ENCODE results near the gene DNM3.

The DNM3 gene

GRCh38 chr1:172405912-172406311 lies 564.6 kb downstream of the DNM3 start:
- H2AFZ ChIP-seq (ENCODE audit: low read length) = no peak overlapping the region
- no peak overlapping the region for H3K4me2 ChIP-seq (ENCODE audit: low read length)
- H3K36me3 ChIP-seq (ENCODE audit: insufficient read depth, low read length) = no peaks in the 10 kb centered on the region
- no peak overlapping the region for H3K27ac ChIP-seq (ENCODE audit: low read depth, low read length, poor library complexity, severe bottlenecking)
- no peaks in the 10 kb centered on the region for H3K9me3 ChIP-seq (ENCODE audit: low read length)
- H3K9ac ChIP-seq (ENCODE audit: low read length) = no peak overlapping the region
- H3K9me2 ChIP-seq (ENCODE audit: low read depth, low read length) = no peaks in the 10 kb centered on the region
- H3K4me3 ChIP-seq (ENCODE audit: low read depth, low read length, poor library complexity, severe bottlenecking) = no peak overlapping the region
- H3F3A ChIP-seq (ENCODE audit: insufficient read depth, low read length) = no peaks in the 10 kb centered on the region
- TF ChIP-seq EZH2 (IDR thresholded peaks at IDR 0.05; ENCODE audit: borderline replicate concordance, low read length) (no peak), CTCF (IDR thresholded peaks at IDR 0.05; ENCODE audit: low read length) (no peak)
- no peaks in the 10 kb centered on the region for H3K79me2 ChIP-seq (ENCODE audit: insufficient read depth, low read length)
- no peaks in the 10 kb centered on the region for H3K4me1 ChIP-seq (ENCODE audit: insufficient read depth, low read length, severe bottlenecking)
- no peaks in the 10 kb centered on the region for H4K20me1 ChIP-seq (ENCODE audit: insufficient read depth, low read length)
- H3K27me3 ChIP-seq (ENCODE audit: insufficient read depth, low read length) = no peaks in the 10 kb centered on the region

- H3K36me3 ChIP-seq (ENCODE audit: insufficient read depth, low read length) = no peaks in the 10 kb centered on the region
- H2AFZ ChIP-seq (ENCODE audit: low read length) = no peak overlapping the region
- TF ChIP-seq EZH2 (IDR thresholded peaks at IDR 0.05; ENCODE audit: borderline replicate concordance, low read length) (no peak), CTCF (IDR thresholded peaks at IDR 0.05; ENCODE audit: low read length) (no peak)
- no peaks in the 10 kb centered on the region for H3K79me2 ChIP-seq (ENCODE audit: insufficient read depth, low read length)
- H3K9ac ChIP-seq (ENCODE audit: low read length) = no peak overlapping the region
- H3K9me2 ChIP-seq (ENCODE audit: low read depth, low read length) = no peaks in the 10 kb centered on the region
- no peak overlapping the region for H3K4me2 ChIP-seq (ENCODE audit: low read length)
- no peaks in the 10 kb centered on the region for H3F3A ChIP-seq (ENCODE audit: insufficient read depth, low read length)
- H3K27ac ChIP-seq (ENCODE audit: low read depth, low read length, poor library complexity, severe bottlenecking) = no peak overlapping the region
- H3K4me1 ChIP-seq (ENCODE audit: insufficient read depth, low read length, severe bottlenecking) = no peaks in the 10 kb centered on the region
- no peaks in the 10 kb centered on the region for H3K9me3 ChIP-seq (ENCODE audit: low read length)
- no peaks in the 10 kb centered on the region for H4K20me1 ChIP-seq (ENCODE audit: insufficient read depth, low read length)
- H3K27me3 ChIP-seq (ENCODE audit: insufficient read depth, low read length) = no peaks in the 10 kb centered on the region
- no peak overlapping the region for H3K4me3 ChIP-seq (ENCODE audit: low read depth, low read length, poor library complexity, severe bottlenecking)
These were observed 565.7 kb downstream of the DNM3 start for GRCh38 chr1:172406968-172407367.

- no peaks in the 10 kb centered on the region for H3K79me2 ChIP-seq (ENCODE audit: insufficient read depth, low read length)
- H3F3A ChIP-seq (ENCODE audit: insufficient read depth, low read length) = no peaks in the 10 kb centered on the region
- H2AFZ ChIP-seq (ENCODE audit: low read length) = no peak overlapping the region
- H3K9ac ChIP-seq (ENCODE audit: low read length) = no peak overlapping the region
- no peaks in the 10 kb centered on the region for H4K20me1 ChIP-seq (ENCODE audit: insufficient read depth, low read length)
- H3K9me3 ChIP-seq (ENCODE audit: low read length) = no peaks in the 10 kb centered on the region
- H3K4me2 ChIP-seq (ENCODE audit: low read length) = no peak overlapping the region
- H3K4me3 ChIP-seq (ENCODE audit: low read depth, low read length, poor library complexity, severe bottlenecking) = no peak overlapping the region
- H3K4me1 ChIP-seq (ENCODE audit: insufficient read depth, low read length, severe bottlenecking) = no peaks in the 10 kb centered on the region
- no peaks in the 10 kb centered on the region for H3K36me3 ChIP-seq (ENCODE audit: insufficient read depth, low read length)
- H3K9me2 ChIP-seq (ENCODE audit: low read depth, low read length) = no peaks in the 10 kb centered on the region
- no peak overlapping the region for H3K27ac ChIP-seq (ENCODE audit: low read depth, low read length, poor library complexity, severe bottlenecking)
- no peaks in the 10 kb centered on the region for H3K27me3 ChIP-seq (ENCODE audit: insufficient read depth, low read length)
- TF ChIP-seq EZH2 (IDR thresholded peaks at IDR 0.05; ENCODE audit: borderline replicate concordance, low read length) (no peak), CTCF (IDR thresholded peaks at IDR 0.05; ENCODE audit: low read length) (no peak)
These were observed 567.7 kb downstream of the DNM3 start for GRCh38 chr1:172408958-172409357.

All from OCI-LY1 (cell line).